Non-pigmented ciliary epithelial cell (primary cell): ENCODE measurements around the gene ZNF865.
A peak's percentile ranks its signal among the peaks of the same experiment; 100 is the strongest.
"Not testable (repeated sequence)": the region's sequence is repeated elsewhere in the genome, so short reads cannot be mapped to it uniquely, and the experiment has no call there.

Experiments
- DNase-seq: peaks from one replicate; pipeline ENCODE4 v3.0.0-alpha.2; 2010; ENCODE audit warnings: low read depth

The ZNF865 gene

DNA sequence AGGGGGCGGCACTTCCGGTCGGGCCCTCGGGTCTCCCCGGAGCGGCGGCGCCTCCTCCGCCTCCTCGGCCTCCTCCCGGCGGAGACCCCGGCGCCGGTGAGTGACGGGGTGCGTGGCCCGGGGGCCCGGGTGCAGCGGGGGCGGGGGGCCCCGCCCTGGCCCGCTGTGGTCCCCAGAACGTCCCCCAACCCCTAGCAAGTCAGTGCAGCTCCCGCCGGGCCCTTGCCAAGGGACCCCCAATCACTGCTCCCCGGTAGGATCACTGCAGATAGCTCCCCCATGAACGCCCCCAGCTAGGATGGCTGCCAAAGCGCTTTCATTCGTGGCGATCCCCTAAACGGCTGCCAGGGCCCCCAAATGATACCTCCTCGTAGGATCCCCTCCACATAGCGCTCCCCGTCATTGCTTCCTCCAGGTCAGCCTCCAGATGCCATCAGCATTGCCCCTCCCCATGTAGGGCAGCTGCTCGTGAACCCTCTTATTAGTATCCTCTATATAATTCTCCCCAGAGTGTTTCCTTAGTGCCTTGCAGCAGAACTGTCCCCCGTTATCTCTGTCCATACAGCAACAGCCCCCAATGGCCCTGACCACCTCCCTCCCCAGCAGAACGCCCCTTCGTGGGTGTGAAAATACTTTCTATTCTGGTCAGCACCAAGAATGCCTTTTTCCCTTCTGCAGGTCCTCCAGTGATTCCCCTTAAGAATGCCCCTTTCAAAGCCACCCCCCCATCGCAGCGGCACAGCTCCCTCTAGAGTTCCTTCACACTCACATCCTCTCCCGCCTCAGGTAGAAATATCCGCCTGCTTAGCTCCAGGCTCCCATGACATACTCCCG is at the start of gene ZNF865:
Gene ZNF865 (plus strand): TSS at position 11 of the 834 bp plus-strand sequence. CDS start 7,972 bp downstream, outside the sequence.
- DNase-seq, result peak; percentile 70

DNA sequence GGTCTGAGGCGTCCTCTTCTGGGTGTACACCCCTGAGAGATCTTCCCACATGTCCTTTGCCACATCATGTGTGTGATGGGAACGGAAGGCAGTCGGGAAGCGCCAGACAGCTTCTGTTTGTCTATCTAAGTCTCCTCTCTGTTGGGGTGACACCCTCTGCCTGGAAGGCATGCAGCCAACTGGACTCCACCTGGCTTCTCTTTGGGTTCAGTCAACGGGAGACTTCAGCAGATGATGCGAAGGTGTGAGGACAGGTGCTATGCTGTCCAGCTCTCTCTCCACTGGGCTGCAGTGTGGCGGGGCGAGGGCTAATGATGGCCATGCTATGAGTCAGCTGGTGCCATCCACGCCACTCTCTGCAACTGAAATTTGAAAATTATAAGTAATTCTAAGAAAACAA is 45.8 kb upstream of the ZNF865 start:
- no peak for DNase-seq

DNA sequence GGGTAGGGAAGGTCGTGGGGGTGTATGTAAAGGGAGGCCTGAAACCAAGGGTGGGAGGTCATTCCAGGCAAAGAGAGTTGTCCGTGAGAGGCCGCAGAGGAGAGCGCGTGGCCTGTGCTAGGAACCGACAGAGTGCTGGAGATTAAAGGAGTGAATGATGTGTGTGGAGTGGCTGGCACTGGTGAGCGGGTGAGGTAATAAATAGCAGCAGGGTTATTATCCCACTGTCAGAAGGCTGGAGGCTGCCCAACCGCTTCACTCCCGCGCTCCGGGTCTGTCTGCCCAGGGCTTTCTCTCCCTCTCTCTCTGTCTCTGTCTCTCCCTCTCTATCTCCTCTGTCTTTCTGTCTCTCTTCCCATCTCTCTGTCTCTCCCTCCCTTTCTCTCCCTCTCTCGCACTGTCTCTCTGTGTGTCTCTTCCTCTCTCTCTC is 42.2 kb upstream of the ZNF865 start:
- no peak for DNase-seq

DNA sequence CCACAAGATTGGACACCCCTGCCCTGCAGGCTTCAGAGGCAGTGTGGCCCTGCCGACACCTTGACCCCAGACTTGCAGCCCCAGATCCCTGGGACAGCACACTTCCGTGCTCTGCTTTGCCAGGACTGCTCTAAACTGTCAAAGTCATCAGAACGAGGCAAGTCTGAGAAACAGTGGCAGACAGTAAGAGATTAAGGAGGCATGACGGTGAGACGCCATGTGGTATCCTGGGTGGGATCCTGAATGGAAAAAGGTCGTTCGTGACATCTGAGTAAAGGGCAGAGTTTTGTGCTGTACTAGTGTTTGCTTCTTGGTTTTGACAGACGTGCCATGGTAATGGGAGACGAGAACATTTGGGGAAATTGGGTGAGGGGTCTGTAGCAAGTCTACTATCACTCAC is 38.6 kb upstream of the ZNF865 start:
- no peak for DNase-seq

DNA sequence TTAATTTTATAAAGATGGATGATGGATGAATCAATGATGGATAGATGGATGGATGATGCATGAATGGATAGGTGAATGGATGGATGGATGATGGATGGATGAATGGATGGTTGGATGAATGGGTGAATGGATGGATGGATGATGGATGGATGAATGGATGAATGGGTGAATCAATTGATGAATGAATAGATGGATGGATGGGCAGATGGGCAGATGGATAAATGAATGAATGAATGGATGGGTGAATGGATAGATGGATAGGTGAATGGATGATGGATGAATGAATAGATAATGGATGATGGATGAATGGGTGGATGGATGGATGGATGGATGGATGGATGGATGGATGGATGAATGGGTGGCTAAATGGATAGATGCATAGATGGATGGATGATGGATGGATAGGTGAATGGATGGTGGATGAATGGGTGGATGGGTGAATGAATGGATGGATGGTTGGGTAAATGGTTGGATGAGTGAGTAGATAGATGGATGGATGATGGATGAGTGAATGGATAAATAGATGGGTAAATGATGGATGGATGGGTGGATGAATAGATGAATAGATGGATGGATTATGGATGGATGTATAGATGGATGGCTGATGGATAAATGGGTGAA is 37.6 kb upstream of the ZNF865 start:
- DNase-seq, result no peak

DNA sequence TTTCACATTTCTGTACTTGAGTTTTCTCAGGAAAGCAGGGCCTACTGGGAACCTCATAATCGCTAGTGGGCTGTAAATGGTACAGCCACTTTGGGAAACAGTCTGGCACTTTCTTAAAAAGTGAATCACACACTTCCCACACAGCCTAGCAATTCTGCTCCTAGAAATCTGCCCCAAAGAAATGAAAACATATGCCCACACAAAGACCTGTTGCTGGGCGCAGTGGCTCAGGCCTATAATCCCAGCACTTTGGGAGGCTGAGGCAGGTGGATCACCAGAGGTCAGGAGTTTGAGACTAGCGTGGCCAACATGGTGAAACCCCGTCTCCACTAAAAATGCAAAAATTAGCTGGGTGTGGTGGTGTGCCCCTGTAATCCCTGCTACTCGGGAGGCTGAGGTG is 36.0 kb upstream of the ZNF865 start:
- DNase-seq, result not testable (repeated sequence)

DNA sequence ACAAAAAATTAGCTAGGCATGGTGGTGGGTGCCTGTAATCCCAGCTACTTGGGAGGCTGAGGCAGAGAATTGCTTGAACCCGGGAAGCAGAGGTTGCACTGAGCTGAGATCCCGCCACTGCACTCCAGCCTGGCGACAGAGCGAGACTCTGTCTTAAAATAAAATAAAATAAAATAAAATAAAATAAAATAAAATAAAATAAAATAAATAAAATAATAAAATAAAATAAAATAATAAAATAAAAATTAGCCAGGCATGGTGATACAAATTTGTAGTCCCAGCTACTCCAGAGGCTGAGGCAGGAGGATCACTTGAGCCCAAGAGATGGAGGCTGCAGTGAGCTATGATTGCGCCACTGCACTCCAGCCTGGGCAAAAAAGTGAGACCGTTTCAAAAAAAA is 31.5 kb upstream of the ZNF865 start:
- DNase-seq, result not testable (repeated sequence)

DNA sequence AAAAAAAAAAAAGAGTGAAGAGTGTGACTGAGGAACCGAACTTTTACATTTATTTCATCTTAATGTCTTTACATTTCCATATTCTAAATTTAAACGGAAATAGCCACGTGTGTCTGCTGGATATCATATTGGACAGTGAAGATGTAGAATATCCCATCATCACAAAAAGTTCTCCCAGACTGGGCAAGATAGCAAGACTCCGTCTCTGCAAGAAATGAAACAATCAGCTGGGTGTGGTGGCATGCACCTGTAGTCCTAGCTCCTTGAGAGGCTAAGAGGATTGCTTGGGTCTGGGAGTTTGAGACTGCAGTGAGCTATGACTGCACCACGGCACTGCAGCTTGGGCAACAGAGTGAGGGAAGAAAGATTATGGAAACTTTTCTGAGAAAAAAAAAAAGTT is 28.7 kb upstream of the ZNF865 start:
- DNase-seq, result no peak

DNA sequence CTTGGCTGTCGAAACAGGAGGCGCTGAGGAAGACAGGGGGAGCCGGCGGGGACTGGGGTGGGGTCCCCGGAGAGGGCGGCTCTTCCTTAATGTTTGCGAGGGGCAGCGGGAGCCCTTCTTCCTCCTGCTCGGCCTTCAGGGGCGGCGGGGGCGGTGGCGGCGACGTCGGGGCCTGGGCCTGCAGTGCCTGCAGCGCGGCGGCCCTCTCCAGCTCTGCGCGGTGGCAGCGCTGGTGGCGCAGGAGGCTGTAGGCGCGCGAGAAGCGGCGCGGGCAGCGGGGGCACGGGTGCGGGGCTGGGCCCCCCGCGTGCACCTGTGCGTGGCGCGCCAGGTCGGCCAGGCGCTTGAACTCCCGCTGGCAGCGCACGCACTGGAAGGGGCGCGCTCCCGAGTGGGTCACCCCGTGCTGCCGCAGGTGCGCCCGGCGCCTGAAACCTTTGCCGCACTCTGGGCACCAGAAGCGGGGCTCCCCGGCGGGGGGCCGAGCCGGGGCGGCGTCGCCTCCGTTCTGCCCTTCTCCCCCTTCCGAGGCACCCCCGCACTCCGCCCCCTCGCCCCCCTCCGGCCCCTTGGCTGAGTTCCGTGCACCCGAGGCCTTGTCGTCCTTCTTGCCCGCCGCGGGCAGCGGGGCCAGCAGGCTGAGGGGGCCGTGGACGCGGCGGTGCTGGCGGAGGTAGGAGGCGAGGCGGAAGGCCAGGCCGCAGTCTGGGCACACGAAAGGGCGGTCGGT is 27.3 kb upstream of the ZNF865 start:
- DNase-seq, result no peak

DNA sequence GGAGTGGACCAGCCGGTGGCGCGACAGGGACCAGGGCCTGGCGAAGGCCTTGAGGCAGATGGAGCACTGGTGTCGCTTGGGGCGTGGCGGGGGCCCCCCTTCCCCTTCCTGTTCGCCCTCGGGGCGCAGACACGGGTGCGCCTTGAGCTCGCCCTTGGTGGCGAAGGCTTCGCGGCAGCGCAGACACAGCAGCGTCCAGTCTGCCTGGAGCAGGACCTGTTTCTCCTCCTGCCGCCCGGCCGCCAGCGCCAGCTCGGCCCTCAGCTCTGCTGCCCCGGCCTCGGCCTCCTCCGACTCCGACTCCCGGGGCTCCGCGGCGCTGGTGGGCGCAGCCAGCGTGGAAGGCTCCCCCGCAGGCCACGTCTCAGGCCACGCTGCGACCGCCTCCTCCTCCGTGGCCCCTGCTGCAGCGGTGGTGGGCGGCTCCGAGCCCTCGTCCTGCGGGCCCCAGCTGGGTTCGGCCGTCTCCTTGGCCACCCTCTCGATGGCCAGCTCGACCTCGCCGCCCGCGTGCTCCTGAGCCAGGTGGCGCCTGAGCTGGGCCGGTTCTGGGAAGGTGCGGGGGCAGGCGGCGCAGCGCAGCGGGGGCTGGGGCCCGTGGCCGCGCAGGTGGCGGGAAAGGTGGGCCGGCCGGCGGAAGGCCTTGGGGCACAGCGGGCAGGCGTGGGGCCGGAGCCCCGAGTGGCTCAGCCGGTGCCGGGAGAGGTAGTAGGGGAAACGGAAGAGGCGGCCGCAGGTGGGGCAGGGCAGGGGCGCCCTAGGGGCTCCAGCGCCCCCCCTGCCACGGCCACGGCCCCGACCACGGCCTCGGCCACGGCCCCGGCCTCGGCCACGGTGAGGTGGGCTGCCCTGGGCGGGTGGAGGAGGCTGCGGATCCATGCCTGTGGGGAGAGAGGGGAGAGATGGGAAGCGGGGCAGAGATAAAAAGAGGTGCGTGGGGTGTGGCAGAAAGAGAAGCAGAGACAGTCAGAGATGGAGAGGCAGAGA is 26.4 kb upstream of the ZNF865 start:
- no peak for DNase-seq

DNA sequence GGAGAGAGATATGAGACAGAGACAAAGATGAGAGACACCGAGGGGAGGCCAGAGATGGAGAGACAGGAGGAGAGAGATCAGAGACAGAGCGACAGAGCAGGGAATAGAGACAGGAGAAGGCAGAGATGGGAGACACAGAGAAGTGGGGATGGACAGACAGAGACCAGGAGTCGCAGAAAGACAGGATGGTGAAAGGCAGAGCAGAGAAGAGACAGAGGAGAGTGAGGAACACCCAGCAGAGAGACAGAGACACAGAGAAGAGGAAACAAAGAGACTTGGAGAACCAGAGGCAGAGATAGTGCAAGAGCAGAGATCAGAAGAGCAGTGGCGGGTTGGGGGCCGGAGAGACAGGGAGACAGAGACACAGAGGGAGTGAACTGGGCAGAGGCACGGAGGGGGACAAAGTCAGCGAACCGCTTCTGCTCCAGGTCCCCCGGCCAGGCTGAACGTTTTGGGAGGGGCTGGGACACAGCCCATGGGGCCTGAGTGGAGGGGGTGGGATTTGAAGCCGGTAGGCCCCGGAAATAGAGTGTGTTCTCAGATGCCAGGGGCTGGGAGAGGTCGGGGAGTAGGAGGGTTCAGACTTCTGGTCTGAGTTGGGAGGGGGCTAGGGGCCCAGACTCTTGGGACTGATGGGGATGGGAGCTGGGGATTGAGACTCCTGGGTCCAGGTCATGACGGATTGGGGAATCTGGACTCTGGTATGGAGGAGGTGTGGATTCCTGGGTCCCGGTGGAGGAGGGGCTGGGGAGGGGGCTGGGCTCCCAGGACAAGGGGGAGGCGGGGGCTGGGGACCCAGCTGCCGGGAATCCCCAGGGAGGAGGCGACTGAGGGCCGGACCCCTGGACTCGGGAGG is 25.5 kb upstream of the ZNF865 start:
- DNase-seq, result no peak

DNA sequence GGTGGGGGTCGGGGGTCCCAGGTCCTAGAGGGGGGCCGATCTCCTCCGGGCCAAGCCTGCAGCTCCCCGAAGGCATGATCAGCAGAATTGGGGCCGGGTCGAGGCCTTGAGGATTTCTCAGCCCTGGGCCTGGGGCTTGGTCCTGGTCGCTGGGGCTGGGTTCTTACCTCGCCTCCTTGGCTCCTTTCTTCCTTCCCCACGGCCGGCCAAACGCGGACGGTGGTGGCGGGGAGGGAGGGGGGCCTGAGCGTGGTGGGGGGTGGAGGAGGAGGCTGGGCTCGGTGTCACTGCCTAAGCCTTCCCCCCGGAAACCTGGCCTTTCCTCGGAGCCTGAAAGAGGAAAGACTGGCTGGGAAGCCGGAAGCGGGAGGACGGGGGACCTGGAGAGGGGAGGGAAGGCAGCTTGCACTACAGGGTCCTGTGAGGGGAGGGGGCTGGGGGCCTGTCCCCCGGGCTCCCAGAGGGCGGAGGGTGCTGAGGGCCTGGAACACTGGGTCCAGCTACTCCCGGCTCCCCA is 24.8 kb upstream of the ZNF865 start, which contains the start of gene ZNF579:
Gene ZNF579 (minus strand): TSS at position 221 of the 517 bp plus-strand sequence. CDS start 1,209 bp downstream, outside the sequence.
- DNase-seq, result peak; percentile 55

DNA sequence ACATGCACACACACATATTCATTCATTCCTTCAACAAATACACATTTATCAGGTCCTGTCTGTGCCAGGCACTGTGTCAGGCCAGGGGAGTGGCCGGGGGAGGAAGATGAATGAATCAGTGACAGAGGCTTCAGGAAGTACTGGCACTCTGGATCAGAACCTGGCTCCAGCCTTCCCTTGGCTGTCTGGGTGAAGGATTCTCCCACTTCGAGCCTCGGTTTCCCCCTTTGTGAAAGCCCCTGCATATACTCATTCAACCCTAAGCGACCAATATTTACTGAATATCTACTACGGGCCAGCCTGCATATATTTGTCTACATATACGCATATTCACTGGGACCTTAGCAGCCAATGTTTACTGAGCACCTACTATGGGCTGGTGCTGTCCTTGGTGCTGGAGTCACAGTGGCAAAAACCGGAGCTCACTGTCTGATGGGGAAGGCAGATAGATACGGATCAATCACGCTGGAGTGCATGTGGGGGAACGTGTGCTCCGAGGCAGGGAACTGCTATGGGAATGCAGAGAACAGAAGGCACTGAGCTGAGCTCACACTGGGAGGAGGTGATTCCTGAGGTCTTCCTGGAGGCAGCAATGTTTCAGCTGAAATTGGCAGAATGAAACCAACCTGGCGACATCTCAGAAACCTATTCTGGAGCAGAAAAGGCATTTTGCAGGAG is 24.2 kb upstream of the ZNF865 start:
- DNase-seq, result no peak

DNA sequence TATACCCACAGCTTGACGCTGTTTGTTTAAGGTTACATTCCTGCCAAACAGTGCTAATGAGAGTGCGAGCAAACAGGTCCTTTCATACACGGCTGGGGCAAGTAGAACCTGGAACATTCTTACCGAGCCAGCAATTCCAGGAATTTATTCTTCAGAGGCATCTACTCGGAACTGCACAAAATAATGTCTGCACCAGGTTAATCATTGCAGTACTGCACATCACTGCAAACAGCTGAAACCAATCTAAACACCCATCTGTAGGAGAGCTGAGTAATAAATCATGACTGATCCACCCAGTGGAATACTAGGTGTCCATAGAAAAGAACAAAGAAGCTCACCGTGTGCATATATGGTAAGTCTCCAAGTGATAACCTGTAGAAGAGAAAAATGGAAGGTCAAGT is 23.6 kb upstream of the ZNF865 start:
- no peak for DNase-seq

DNA sequence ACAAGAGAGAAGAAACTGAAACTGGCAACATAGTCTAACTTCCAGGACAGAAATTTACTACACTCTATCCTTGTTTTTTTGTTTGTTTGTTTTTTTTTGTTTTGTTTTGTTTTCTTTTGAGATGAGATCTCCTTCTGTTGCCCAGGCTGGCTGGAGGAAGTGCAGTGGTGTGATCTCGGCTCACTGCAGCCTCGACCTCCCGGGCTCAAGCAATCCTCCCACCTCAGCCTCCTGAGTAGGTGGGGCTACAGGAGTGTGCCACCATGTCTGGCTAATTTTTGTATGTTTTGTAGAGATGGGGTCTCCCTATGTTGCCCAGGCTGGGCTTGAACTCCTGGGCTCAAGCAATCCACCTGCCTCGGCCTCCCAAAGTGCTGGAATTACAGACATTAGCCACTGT is 23.2 kb upstream of the ZNF865 start:
- DNase-seq, result not testable (repeated sequence)

DNA sequence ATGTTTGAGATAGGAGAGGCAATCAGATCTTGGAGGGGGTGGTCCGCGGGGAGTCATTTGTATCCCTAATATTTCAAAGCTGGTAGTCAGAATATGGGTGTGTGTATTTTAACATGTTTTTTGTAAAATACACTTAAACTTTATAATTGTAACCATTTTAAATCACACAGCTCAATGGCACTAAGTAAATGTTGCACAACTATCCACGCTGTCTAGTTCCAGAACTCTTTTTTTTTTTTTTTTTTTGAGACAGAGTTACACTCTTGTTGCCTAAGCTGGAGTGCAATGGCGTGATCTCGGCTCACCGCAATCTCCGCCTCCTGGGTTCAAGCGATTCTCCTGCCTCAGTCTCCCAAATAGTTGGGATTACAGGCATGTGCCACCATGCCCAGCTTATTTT is 21.6 kb upstream of the ZNF865 start:
- not testable (repeated sequence) for DNase-seq

DNA sequence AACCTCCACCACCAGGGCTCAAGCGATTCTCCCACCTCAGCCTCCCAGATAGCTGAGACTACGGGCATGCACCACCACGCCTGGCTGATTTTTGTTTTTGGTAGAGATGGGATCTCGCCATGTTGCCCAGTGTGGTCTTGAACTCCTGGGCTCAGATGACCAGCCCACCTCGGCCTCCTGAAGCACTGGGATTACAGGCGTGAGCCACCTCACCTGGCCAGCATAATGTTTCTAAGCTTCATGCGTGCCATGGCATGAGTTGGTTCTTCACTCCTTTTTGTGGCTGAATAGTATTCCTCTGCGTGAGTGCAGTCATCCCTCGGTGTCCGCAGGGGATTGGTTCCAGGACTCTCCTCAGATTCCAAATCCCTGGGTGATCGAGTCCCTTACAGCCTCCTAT is 20.6 kb upstream of the ZNF865 start:
- no peak for DNase-seq

DNA sequence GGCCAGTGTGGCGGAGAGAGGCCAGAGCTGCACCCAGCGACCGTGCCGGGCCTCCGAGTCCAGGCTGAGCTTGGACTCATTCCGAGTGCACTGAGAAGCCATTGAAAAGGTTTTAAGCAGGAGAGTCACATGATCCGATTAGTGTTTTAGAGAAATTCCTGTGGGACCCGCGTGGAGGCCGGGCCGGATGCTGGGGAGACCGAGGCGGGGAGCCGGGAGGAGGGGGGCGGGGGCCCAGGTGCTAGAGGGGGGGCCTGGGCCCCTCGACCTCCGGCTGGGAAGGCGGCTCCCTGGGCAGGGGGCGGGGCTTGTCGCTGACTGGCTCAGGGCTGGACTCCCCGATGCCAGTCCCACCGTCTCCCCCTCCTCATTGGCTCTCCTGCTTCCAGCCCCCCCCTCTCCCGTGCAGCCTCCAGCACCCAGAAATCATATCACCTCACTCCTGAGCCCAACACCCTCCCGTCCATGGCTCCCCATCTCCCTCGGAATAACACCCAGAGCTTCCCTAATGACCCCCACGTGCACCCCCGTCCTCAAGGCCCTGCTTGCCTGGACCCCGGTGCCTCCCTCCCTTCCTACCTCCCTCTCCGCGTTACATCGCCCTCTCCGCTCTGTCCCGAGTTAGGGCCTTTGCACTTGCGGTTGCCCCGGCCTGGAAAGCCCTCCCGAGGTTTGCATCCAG is 19.6 kb upstream of the ZNF865 start:
- peak; percentile 36 for DNase-seq
